Dedifferentiated amniotic fluid mesenchymal stem cell (primary cell): ENCODE results near the gene GATAD2A.
"Not testable (repeated sequence)": the region's sequence is repeated elsewhere in the genome, so short reads cannot be mapped to it uniquely, and the experiment has no call there.

ENCODE experiments used
- DNase-seq: peaks from one replicate; pipeline ENCODE4 v3.0.0-alpha.2; 2016; ENCODE audit errors: extremely low spot score

The GATAD2A gene

DNA sequence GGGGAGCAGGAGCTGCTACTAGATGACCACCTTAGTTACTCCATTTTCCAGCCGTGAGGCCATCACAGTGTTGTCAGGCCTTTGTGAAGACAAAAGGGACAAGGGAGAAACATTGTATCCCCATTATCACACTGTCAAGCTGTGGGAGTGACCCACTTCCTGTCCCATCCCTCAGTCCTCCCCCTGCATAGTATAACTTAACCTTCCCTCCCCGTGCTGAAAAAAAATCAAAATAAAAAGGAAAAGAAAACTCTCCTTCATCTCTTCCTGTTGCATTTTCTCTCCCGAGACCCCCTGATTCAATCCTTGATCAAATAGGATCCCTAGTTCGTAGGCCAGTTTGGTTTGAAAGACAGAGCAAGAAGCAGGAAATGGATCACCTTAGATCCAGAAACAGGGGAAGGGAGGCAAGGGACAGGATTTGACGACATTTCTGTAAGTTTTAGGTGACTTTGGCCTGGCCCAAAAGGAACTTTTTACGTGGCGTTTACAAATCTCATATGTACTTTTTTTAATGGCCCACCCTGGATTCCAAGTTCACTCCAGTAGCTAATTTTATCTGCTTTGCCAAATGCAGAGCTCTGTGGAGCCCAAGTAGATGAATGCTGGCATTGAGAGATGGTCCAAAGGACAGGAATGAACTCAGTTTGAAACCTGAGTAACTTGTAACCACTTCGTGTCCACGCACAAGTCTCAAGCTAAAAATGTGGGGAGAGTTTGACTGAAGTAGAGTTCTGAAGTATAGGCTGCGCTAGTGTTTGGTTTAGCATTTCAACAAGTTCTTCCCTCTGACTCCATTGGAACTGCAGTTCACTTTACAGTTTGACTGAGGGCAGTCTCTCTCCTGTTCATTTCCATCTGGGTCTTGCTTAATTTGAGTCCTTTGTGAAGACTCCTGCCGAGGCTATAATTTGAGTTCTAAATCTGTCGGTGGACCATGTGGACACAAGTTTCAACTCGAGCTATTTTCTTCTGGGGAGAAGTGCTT is 16.6 kb upstream of the GATAD2A start:
- DNase-seq = no peak

DNA sequence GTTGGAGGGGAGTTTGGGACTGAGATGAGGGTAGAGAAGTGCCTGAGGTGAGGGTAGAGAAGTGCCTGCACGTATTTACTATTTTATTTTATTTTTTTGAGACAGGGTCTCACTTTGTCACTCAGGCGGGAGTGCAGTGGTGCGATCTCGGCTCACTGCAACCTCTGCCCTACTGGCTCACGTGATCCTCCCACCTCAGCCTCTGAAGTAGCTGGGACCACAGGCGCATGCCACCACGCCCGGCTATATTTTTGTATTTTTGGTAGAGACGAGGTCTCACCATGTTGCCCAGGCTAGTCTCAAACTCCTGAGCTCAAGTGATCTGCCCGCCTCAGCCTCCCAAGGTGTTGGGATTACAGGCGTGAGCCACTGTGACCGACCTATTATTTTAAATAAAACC is 15.8 kb upstream of the GATAD2A start:
- not testable (repeated sequence) for DNase-seq

DNA sequence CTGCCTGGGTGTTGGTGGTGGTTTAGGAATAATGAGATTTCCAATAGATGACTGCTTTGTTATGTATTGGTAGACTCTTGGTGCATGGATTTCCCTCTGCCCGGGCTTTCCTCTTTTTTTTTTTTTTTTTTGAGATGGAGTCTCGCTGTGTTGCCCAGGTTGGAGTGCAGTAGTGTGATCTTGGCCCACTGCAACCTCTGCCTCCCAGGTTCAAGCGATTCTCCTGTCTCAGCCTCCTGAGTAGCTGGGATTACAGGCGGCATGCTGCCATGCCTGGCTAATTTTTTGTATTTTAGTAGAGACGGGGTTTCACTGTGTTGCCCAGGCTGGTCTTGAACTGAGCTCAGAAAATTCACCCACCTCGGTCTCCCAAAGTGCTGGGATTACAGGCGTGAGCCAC is 11.1 kb upstream of the GATAD2A start:
- not testable (repeated sequence) for DNase-seq

DNA sequence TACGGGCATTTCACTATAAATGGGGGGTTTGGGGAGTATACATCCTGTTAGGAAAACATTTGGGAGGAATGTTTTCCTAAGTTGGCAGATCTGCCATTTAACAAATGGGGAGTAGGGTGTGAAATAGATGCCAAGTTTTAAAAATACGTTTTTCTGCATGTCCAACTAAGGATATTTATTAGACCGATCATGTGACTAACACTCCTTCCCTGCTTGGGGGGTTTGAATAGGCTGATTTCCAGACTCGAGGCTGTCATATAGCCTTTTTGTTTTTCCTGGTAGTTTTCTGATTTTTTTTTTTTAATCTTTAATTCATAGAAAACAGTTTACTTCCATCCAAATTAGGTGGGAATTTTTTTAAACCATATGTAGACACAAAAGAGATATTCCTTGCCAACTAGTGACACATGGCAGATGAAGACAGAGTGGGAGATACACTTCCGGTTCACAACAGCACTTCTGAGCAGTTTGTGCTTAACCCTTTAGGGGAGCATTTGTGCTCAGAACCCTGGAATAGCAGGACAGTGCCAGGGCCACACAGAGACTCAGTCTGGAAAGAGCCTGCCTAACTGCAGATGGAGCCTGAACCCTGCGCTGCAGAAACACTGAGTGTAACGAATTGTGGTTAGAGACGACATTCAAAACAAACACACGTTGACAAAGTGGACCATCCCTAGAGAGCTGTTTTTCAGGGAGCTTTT is 5.6 kb upstream of the GATAD2A start:
- DNase-seq = no peak

DNA sequence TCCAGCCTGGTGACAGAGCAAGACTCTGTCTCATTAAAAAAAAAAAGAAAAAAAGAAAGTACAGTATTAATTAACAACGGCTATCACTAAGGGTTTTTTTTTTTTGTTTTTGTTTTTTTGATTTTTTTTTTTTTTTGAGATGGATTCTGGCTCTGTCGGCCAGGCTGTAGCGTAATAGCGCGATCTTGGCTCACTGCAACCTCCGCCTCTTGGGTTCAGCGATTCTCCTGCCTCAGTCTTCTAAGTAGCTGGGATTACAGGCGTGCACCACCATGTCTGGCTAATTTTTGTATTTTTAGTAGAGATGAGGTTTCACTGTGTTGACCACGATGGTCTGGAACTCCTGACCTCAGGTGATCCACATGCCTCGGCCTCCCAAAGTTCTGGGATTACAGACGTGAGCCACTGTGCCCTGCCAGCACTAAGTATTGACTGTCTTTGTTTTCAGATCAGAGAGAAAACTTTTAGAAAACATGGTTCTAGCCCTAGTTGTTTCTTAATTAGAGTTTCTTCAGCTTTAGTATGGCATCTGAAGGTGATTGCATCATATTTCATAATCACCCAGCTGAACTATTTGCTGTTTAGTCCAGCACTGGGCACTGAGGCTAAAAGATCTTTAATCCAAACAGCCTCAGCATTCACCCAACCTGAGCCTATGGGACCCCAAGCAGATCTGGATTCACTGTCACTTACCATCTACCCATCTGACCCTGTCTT is 2.7 kb upstream of the GATAD2A start:
- DNase-seq = no peak

DNA sequence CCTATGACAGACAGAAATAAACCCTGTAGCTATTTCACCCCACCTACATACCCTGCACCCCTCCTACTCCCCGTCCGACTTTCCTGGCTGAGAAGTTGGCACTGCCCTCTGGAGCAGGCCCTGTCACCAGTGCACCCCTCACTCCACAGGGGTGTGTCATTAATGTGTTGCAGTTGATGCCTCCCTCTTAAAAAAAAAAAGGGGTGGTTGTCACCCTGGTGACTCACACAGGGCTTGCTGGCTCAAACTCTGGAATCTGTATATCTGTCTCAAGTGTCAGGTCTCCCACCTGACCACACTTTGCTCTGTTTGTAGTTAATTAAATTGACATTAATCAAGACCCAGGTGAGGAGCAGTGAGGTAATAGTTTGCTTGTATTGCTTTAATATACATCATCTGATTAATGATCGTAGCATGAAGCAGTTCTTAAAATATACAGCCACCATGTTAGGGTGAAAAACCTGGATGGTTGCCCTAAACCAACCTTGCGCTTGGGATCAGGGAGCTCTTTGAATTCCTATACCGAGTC is 2.0 kb upstream of the GATAD2A start:
- no peak for DNase-seq

DNA sequence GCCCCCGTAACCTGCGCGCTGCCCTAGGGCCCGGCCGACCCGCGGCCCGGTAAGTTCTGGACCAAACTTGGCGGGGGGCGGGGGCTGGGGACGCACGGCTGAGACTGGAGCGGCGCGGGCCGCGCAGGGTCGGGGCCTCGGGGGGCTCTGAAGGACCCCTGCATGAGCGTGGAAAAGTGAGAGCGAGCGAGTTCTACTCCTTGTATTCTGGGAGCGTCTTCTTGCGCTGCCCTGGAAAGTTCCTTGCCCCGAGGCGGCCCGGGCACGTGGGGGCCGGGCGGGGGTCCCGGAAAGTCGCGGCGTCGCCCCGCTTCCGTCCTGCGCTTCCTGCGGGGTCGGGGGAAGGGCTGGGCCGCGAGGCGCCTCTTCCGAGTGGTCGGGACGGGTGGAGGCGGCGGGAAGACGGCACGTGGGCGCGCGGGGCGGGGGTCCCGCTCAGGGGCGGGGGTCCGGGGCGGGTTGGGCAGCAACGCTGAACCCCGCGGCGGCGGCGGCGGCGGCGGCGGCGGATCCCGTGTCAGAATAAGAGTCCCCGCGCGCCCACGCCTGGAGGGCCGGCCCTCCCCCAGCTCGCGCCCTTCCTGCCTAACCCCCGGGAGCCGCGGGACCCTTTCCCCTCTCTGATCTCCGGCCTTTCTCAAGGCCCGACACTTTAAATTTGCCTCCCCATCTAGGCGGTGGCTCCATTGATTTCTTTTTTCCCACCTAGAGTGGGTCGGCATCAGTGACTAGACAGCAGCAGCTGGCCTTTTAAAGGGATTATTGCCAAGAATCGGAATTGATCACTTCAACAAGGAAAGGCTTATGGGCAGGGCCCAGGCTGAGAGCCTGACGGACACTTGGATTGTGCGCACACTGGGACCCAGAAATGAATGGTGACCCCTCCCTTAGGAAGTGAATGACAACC is 749 bp downstream of the GATAD2A start:
- peak; percentile 34 for DNase-seq

DNA sequence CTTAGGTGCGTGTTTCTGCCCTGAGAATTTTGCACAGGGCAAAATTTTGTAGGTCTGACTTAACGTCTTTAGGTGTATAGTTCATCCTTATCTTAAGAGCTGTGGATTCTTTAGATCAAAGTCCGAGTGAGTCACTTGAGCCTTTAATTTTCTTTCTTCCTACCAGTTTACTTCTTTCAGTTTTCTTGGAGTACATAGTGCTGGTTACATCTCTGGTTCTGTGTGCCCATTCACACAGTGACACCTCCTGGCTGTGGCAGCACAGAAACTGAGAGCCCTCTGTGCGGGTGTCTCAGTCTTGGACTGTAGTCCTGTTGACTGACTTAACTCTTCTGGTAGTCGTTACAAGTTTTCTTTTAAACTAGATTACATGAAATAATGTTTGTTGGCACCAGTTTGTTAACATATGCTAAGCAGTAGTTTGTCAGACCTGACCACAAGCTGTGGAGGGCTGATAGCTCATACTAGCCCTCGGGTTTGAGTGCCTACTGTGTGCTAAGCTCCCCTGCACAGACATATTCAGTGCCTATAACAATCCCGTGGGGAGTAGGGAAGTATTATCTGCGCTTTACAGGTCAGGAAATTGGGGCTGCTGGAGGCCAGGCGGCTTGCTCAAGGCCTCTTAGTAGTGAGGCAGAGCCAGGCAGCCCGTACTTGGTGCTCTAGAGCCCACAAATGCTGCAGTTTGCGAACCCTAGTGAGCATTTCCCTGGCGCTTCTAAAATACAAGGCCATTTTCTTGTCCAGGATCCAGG is 1.6 kb downstream of the GATAD2A start:
- DNase-seq = peak; percentile 29

DNA sequence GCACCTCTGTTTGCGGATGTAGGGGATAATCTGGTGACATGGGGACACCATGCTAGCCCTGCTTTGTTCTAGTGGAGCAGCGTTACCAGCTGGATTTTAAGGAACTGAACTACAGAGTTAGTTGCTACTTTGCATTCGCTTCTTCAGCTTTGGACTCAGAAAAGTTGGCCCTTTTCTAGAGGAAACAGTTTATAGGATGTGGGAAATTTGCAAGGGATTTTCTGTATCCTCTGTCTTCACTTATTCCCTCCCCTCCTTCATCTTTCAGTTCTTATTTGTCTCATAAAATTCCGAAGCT is 2.1 kb downstream of the GATAD2A start:
- no peak for DNase-seq

DNA sequence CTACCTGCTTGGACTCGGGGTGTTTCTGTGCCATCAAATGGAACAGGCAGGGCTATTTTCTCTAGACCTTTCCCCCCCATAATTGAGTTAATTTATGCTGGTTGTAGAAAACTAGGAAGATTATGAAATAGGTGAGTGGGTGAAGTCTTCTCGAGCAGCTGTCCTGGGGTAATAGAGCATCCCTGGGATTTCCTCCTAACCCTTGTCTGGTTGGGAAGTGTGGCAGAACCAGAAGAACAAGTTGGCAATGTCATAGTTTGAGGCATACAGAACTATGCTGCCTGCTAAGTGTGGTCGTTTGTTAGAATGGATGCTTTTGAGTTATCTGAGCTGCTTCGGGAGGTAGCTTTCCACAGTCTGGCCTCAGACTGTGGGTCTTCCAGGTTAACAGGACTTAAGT is 3.7 kb downstream of the GATAD2A start:
- DNase-seq = no peak

DNA sequence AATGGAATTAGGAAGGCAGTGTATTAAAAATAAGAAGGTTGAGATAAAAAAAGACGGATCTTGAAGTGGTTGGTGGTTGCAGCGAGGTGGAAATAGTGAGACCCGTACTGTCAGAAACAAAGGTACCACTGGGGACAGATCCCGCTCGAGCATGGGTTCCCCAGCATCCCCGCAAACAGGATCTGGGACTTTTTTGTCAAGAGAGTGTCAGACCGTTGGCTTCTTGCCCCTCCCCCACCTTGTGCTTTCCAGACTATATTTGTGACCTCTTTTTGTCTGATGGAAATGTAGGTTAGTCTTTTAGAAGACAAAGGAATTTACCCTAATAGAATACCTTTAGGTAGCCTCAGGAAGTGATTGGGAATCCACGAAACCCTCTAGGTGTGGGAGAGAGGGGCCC is 4.2 kb downstream of the GATAD2A start:
- DNase-seq = no peak

DNA sequence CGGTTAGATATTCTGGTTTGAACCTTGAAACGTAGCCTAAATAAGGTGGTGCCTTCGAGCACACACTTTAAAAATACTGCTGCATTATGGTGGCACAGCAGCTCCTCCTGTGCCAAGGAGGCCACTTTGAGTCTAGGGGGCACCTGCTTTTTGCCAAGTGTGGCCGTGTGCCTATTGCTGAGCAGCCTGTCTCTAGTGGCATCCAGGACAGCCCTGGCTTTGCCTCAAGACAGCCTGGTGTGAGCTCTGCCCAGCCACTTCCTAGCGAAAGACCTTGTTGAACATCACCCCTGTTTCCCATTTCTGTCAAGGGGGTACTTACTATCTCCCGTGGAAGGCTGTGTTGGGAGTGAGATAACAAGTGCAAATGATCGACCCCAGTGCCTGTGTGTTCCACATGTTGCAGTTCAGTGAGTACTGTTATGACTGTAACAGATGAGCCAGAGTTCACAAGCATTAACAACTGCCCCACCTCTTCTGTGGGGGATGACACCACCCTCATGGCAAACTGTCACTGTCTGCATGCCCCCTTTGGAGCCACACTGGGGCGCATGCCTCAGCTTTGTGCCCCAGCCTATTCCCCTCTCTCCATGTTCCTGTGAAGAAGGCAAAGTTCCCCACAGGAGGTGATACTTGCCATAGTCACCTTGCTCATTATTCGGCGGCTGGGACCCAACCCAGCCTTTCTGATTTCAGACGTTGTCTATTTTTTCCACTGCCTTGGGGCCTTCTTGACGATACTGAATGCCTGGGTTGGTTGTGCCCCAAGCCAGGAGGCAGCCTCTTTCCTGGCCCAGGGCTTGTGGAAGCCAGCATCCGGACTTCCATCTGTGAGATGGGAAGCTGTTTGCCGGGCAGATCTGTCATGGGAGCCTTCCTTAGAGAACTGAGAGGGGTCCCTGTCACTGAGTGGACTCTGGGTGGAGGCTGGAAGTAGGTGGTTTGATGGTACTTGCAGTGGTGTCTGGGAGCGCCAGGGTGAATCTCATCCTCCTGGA is 5.4 kb downstream of the GATAD2A start:
- no peak for DNase-seq

DNA sequence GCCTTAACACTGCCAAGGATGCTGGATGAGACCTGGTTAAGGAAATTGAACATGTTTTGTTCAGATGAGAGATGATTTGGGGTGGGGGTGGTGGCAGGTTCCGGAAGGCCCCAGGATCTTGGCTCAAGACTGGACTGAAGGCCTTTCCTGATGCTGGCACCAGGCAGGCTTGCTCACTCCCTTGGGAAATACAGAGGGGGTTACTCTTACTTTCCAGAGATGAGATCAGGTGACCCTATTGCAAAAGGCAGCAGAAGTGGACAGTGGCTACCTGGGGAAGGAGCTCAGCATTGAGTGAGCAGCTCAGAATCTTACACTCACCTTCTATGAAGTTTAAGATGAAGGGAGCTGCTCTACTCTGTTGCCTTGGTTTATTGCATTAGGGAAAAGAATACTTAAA is 10.8 kb downstream of the GATAD2A start:
- DNase-seq = no peak

DNA sequence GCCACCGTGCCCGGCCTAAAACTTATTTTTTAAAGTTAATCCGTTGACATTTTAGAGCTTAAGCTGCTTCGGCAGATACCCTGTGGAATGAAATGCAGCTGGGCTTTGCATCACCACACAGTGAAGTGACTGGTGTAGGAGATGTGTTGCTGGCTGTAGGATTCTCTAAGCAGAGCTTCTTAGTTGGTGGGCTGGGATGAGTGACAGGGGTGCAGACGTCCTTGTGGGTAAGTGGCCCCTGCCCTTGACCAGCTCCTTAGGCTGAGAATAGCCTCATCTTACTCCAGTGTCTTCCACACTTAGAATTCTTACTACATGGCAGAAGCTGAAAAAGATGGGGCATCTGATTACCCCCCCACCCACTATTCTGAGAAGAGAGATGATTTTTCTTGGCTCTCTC is 11.6 kb downstream of the GATAD2A start:
- DNase-seq = no peak

DNA sequence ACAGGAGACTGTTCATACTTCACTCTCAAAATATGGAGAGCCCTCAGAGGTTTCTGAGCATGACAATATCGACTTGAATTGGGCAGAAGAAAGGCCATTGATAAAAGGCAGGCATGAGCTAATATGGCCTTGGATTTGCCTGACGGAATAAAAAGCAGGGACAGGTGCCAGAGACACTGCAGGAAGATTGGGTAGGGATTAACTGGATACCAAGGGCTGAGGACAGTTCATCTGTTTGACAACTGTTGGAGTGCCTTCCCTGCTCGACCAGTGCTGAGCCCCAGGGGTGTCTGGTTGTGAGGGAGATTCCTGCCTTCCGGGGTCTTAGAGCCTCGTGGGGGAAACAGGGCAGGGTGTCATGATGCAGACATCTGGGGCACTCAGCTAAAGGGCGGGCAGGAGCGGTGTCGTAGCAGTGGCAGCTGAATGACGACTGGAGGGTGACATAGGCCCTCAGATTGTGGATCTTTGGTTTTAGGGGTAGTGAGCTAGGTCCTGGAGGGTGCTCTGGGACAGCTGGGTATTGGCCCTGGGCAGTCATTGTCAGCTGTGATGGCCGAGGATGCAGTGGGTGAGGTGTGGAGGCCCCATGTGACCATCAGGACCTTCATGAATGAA is 12.3 kb downstream of the GATAD2A start:
- no peak for DNase-seq

DNA sequence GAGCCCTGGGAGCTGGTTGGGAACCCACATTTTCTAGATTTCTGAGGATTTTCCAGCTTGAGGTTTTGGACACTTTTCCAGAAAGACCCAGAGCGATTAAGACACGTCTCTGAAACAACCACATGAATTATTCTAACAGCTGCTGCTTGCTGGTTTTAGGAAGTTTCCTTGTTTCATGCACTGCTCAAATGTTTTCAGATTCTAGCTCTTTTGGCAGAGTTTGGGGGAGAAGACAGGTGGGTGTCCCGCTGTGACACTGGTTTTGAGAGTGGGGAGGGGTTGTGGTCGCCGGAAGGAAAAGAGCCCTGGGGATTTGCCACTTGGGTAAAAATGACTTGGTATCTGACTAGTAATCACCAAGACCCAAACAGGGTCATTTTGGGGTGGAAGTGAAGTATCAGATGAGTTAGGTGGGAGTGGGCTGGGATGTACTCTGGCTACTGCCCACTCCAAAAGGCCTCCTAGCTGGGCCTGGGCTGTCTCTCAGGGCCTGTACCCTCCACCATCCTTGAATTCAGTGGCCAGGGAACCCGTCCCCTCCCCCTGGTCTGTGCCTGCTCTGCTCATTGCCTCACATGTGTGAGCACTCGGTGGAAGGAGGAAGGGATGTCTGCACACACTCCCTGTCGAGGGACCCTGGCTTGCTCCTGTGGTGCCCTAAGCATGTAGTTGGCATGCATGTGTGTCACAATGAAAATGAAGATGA is 13.2 kb downstream of the GATAD2A start:
- DNase-seq = no peak

DNA sequence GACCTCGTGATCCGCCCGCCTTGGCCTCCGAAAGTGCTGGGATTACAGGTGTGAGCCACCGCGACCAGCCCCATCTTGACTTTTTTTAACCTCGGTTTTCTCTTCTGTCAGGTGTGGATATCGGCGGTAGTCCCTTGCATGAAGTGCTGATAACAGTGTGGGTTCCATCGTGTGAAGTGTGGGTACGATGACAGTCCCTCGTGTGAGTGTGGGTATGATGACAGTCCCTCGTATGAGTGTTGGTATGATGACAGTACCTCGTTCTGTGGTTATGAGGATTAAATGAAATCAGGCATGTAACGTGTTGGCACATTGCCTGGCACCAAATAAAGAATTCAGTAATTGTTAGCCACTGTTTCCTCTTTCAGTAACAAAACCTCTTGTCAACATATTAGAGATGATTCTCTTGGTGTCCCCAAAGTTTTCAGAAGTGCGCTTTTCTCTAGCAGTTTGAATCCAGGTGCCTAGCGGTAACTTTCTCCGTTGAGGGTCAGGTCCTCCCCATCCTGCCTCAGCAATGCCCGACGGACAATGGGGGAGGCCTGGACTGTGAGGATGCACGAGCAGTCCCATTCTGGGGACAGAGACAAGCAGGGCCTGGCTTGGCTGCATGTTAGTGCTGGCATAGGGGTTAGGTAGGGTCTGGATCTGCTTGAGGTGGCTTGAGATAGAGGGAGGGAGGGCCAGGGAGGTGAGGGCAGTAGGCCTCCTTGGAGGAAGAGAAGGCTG is 15.3 kb downstream of the GATAD2A start:
- no peak for DNase-seq

DNA sequence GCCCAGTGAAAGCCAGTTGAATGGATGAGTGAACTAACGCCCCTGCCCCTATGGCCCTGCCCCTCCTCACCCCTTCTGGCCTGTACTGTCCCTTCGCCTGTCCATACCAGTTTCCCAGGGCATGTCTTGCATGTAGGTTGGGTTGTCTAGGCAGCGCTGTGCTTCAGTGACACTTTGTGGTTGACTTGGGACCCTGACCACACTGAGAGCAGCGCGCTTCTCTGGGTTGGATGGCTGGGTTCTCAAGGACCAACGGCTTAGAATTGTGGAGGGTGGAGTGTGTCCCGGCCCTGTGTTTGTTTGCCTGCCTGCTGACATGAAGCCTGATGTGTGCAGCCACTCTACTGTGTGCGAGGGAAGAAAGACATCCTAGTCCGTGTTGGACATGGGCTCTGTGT is 15.8 kb downstream of the GATAD2A start:
- DNase-seq = no peak
